Islet of Langerhans (tissue), 1 donor: ENCODE measurements around the gene ADRB2.
"Not testable (repeated sequence)": the region's sequence is repeated elsewhere in the genome, so short reads cannot be mapped to it uniquely, and the experiment has no call there.

Experiments
- FAIRE-seq: peaks from one replicate; lab custom pipeline; 2011; peaks lifted over from hg19 to GRCh38; lab: Jason Lieb, UNC

The ADRB2 gene

DNA sequence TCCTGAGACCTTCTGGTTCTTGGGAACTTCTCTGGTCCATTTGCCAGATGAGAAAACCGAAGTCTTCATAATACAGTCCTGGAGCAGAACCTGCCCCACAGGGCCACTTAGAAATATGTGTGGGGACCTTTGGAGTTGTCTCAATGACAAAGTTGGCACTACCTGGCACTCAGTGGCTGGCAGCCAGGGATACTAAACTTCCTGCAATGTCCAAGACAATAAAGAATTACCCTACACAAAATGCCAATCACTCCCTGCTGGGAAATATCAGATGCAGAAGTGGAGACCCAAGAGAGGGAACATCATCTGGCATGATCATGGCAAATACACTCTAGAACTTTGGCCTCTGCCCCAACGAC, 29.6 kb downstream of the ADRB2 start:
- no peak for FAIRE-seq

DNA sequence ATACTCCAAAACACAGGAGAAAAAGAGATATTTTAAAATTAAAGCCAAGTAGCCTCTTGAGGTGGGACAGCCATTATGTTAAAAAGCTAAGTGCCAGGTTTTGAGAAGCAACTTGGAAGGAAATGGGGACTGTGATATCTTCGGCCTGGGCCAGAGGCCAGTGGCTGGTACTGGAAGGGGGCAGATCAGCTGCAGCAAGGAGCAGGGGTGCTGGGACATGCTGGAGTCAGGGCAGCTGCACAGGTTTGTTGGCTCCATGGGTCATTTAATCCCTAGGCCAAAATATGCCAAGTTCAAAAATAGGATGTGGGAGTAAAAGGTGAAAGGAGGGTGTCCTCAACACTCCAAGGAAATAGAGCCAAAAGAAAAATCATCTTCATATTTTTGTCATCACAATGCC, 30.0 kb downstream of the ADRB2 start:
- FAIRE-seq: no peak

DNA sequence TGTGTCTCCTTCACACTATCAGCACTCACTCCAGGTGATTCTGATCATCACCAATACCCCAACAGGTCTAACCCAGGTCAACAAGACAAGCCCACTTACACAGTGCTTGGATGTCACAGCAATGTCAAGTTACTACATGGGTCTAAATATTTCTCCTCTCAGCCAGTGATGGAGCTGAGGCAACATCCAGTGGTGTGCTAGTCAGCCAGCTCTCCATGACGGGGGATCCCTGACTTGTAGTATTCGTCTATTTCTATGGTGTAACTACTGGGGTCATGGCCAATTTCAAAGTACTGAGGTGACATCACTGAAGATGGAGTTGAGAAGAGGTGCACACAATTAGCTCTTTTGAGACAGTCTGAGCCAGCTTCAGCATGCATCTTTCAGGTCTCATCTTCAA, 31.1 kb downstream of the ADRB2 start:
- no peak for FAIRE-seq

DNA sequence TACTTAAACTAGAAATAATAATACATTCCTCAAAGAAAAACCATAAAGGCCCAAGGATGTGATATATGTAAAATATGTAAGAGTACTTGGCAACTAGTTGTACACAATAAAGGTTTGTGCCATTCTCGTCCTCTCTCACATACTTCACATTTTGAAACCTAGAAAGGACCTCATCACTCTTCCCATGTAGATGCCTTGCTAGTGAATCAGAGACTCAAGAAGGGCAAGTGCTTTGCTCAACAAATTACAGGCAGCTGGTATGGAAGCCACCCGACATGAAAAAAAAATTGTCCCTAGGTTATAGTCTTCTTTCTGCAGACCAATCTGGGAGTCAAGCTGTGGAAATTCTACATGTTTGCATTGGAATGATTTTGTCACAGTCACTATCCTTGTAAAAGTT, 31.7 kb downstream of the ADRB2 start:
- FAIRE-seq: no peak

DNA sequence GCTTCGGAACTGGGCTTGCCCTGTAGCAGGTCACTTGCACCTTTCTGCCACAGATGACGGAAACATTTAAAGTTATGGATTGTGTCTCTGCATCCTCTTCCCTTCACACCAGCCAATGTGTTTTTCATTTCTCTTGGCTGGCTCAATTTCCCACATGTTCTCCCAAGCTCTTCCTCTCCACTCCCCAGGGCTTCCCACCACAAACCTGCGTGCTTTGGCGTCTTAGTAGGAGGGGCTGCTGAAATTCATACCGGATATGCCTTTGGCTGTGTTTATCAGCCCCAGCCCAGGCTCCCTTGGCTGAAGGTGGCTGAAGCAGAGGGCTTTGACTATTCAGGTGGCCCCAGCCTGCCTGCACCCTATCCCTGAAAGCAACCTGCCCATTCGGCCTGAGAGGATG, 32.1 kb downstream of the ADRB2 start:
- FAIRE-seq: no peak

DNA sequence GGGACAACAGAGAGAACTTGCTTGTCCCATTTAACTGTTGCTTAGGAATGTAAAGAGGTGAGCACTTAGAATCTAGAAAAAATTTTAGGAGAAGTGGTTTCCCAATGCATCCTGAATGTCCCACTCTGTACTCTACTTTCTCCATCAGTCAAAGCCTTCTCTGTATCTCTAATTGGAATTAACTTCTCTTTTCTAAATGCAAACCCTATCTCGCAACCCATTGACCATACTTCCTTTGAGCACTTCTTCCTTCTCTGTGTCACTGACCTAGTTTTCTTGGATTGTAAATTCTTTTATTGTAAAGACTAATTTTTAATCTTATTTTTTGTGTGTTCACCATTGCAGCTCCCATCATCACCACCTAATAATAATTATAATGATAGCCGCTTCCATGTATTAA, 33.3 kb downstream of the ADRB2 start:
- no peak for FAIRE-seq

DNA sequence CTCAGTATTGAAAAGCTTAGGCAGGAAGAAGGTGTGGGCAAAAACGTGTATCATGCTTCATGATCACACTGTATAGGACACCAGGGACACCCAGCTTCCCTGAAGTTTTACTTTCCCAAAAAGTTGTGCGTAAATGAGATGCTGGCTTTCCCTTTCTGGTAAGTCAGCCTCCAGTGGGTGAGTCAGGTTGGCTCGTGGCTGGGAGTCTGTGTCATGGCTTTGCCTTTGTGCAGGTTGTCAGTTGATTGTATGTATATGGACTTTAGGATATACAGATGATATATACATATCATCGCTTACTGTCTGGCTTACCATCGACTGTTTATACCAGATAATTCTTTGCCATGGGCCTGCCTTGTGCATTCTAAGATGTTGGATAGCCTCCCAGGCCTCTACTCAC, 34.2 kb downstream of the ADRB2 start:
- FAIRE-seq: no peak

DNA sequence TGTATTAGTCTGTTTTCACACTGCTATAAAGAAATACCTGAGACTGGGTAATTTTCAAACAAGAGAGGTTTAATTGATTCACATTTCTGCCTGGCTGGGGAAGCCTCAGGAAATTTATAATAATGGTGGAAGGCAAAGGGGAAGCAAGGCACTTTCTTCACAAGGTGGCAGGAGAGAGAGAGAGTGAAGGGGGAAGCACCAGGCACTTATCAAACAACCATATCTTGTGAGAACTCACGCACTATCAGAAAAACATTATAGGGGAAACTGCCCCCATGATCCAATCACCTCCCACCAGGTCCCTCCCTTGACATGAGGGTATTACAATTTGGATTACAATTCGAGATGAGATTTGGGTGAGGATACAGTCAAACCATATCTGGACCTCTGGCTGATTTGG, 34.7 kb downstream of the ADRB2 start:
- no peak for FAIRE-seq

DNA sequence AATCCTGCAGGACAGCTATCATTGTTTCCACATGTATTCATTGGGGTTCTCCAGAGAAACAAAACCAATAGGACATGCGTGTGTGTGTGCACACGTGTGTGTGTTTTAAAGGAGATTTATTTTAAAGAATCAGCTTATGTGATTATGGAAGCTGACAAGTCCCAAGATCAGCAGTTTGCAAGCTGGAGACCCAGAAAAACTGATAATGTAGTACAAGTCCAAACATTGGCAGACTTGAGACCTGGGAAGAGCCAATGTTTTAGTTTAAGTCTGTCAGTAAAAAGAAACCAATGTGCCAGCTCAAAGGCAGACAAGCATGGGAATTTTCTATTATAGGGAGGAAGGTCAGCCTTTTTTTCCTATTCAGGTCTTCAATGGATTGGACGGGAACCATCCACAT, 35.3 kb downstream of the ADRB2 start:
- FAIRE-seq: no peak

DNA sequence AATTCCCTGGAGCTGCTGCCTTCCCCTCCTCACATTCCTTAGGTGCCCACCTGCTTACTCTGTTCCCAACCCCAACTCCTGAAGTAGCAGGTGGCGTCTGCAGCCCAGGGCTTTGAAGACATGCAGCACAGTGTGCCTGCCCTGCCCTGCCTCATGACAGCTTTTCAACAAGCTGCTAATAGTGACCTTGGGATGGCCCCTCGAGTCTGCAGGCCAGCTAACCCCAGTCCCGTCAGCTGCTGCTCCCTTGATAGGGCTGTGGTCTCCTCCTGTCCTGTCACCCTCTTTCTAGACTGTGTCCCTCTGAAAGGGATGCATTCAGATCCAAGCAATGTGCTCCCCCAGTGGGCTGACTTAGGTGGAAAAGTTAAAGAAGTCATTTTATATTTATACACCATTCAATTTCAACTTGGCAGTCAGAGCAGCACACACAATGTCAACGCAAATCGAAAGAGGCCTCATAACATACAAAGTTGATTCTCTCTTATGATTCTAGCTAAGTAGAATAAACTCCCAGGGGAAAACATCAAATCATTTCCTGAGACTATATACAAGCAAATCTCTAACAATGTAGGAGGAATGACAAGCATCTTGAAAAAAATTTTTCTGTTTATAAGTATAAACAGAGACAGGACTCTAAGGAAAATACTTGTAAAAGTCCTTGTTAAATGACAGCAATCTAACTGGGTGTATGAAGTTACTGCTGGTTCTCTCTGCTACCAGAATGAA, 37.9 kb downstream of the ADRB2 start:
- FAIRE-seq: no peak

DNA sequence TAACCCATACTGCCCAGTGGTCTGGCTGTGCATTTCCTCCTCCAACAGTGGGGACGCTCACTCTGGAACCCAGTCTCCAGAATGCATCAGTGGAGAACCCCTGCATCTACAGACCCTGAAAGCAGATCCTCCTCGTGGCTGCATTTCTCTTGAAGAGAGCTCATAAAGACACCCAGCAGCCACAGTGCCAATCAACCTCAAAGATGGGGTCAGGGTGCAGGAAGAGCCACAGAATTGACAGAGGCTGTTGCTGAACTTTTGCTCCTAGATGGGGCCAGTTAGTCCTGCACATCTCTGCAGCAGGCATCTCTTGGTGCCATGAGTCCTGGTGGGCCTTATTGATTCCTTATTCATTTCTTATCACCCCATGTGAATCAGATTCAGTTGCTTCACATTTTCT, 39.6 kb downstream of the ADRB2 start:
- no peak for FAIRE-seq

DNA sequence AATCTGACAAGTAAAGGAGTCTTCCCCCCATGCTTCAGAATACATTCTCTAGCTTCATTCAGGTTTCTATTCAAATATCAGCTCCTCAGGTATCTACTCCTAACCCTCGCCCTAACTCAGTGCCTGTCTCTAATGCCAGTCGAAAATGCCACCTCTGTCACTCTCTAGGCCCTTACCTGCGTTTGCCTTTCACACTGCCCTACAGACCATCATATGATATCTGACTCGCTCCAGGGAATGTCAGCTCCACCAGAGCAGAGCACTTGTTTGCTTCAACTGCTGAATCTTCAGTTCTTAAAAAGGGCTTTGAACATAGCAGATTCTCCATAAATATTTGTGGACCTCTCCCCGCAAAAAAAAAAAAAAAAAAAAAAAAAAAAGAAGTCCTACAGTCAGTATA, 46.7 kb downstream of the ADRB2 start:
- FAIRE-seq: no peak

DNA sequence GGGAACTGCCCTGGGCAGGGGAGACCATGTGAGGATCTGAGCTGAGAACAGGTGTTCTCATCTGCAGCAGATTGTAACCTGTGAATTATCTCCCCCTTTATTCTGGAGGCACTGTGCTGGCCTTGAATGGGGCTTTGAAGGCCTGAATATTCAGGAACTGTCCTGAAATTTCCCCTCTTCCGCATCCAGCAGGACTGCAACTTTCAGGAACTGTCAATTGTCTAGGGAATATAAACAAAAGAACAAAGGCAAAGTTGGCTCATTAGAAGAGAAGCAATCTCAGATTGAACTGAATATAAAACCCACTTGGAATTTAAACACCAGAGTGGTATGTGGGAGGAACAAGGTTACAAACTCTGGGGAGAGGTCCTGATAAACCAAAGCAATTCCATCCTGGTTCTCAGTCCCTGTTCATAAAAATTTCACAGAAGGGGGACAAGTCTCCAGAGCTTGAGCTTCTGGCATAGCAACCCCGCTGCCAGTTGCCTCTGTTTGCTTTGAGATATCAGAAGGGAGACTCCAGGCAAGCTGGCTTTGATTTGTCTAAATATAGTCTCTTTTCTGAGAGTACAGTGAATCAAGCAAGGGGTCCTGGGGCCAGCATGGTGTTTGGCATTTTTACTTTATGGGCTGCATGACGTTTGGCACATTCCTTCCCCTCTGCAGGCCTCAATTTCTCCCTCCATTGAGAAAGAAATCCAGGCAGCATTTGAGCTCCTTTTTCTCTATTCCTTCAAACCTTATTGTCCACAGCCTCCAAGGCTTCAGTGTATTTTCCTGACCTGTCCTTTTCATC, 47.5 kb downstream of the ADRB2 start:
- FAIRE-seq: no peak

DNA sequence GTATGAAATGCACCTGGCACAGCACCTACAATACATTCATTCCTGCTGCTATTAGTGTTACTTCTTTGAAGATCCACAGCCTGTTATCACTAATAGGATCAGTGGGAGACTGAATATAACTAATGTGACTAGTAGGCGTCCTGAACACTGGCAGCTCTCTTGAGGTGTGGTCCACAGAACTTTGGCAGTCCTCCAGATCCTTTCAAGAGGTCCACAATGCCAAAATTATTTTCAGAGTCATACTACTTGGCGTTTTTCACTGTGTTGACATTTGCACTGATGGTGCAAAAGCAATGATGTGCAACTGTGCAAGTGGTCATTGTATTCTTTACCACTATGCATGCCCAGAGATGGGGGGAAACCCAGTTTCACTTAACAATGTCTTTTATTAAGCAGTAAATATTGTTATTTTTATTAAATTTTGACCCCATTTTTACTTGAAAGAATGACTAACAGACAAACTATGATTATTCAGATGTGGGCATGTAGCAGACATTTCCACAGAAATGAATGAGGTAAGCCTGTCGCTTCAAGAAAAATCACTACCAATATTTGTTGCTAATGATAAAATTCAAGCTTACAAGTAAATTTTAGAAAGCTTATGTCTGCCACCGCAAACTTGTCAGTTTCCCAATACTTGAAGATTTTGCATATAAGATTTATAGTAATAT, 48.9 kb downstream of the ADRB2 start:
- no peak for FAIRE-seq

DNA sequence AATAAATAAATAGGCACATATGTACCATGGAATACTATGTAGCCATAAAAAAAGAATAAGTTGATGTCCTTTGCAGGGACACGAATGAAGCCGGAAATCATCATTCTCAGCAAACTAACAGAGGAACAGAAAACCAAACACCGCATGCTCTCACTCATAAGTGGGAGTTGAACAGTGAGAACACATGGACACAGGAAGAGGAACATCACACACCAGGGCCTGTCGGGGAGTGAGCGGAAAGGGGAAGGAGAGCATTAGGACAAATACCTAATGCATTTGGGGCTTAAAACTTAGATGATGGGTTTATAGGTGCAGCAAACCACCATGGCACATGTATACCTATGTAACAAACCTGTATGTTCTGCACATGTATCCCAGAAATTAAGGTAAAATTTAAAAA, 51.0 kb downstream of the ADRB2 start:
- not testable (repeated sequence) for FAIRE-seq
